Medulla oblongata (tissue), 1 donor: ENCODE data around the gene FBXW7.

Experiments used
- DNase-seq: peaks from one replicate; pipeline ENCODE4 v3.0.0-alpha.2; 2015; ENCODE audit errors: extremely low spot score

FBXW7 gene

GRCh38 chr4:152510349-152511147, 25.3 kb downstream of the FBXW7 start:
- no peak for DNase-seq

GRCh38 chr4:152509595-152510225, 26.2 kb downstream of the FBXW7 start:
- DNase-seq: no peak

- no peak for DNase-seq
Observed at GRCh38 chr4:152508818-152509217, 27.1 kb downstream of the FBXW7 start.

GRCh38 chr4:152508386-152508785, 27.5 kb downstream of the FBXW7 start:
- no peak for DNase-seq

GRCh38 chr4:152503653-152504290, 32.1 kb downstream of the FBXW7 start:
- DNase-seq: no peak

- DNase-seq: no peak
Observed at GRCh38 chr4:152501846-152502536, 33.9 kb downstream of the FBXW7 start.

- peak; percentile 95 for DNase-seq
Observed at GRCh38 chr4:152500800-152501434, 35.0 kb downstream of the FBXW7 start.

- DNase-seq: no peak
Observed at GRCh38 chr4:152500275-152500674, 35.6 kb downstream of the FBXW7 start.

GRCh38 chr4:152499344-152499743, 36.5 kb downstream of the FBXW7 start:
- DNase-seq: no peak

- no peak for DNase-seq
Observed at GRCh38 chr4:152494020-152494419, 41.9 kb downstream of the FBXW7 start.

- peak; percentile 57 for DNase-seq
Observed at GRCh38 chr4:152488246-152488645, 47.6 kb downstream of the FBXW7 start.

GRCh38 chr4:152486429-152487389, 49.2 kb downstream of the FBXW7 start:
- DNase-seq: no peak

- DNase-seq: no peak
Observed at GRCh38 chr4:152485726-152486276, 50.1 kb downstream of the FBXW7 start.

GRCh38 chr4:152482211-152482610, 53.7 kb downstream of the FBXW7 start:
- no peak for DNase-seq

- no peak for DNase-seq
Observed at GRCh38 chr4:152480901-152481300, 55.0 kb downstream of the FBXW7 start.

- no peak for DNase-seq
Observed at GRCh38 chr4:152480326-152480725, 55.6 kb downstream of the FBXW7 start.

- DNase-seq: no peak
Observed at GRCh38 chr4:152479428-152480026, 56.4 kb downstream of the FBXW7 start.

- DNase-seq: no peak
Observed at GRCh38 chr4:152478461-152479237, 57.2 kb downstream of the FBXW7 start.

- DNase-seq: peak; percentile 26
Observed at GRCh38 chr4:152476796-152477195, 59.1 kb downstream of the FBXW7 start.
